Neural progenitor cell (in vitro differentiated cells): ENCODE measurements around the gene TEF. TPM values are rescaled to one million over a fixed set of nuclear protein-coding genes. Genes with fewer than 3 reads are reported as not detected.
A peak's percentile ranks its signal among the peaks of the same experiment; 100 is the strongest.

Experiments
- DNase-seq: peaks from one replicate; pipeline ENCODE4 v3.0.0-alpha.2; 2016; ENCODE audit warnings: low spot score
- H2AFZ ChIP-seq: fragments of 200-600 bp; sonication (generic); replicated peaks from 2 replicates; pipeline ENCODE4 v1.6.1; 2016; ENCODE audit warnings: antibody characterized with exemption
- H3F3A ChIP-seq: fragments of 200-600 bp; sonication (generic); 2 replicates; pipeline ENCODE4 v1.6.1; 2016; ENCODE audit warnings: antibody characterized with exemption, low read depth
- H3K27ac ChIP-seq: fragments of 200-600 bp; sonication (generic); 2 replicates; pipeline ENCODE4 v1.5.1; 2016; ENCODE audit warnings: mild to moderate bottlenecking
- H3K27me3 ChIP-seq: fragments of 200-600 bp; sonication (generic); 2 replicates; pipeline ENCODE4 v1.6.1; 2016; ENCODE audit warnings: mild to moderate bottlenecking, moderate library complexity
- H3K36me3 ChIP-seq: fragments of 200-600 bp; sonication (generic); 2 replicates; pipeline ENCODE4 v1.5.1; 2016
- H3K4me1 ChIP-seq: fragments of 200-600 bp; sonication (generic); 2 replicates; pipeline ENCODE4 v1.6.1; 2016; ENCODE audit warnings: mixed run types
- H3K4me2 ChIP-seq: fragments of 200-600 bp; sonication (generic); 2 replicates; pipeline ENCODE4 v1.6.1; 2016
- H3K4me3 ChIP-seq: fragments of 200-600 bp; sonication (generic); 2 replicates; pipeline ENCODE4 v1.5.1; 2016
- H3K79me2 ChIP-seq: fragments of 200-600 bp; sonication (generic); 2 replicates; pipeline ENCODE4 v1.6.1; 2016; ENCODE audit warnings: low read depth
- H3K9ac ChIP-seq: fragments of 200-600 bp; sonication (generic); 2 replicates; pipeline ENCODE4 v1.6.1; 2016
- H3K9me3 ChIP-seq: fragments of 200-600 bp; sonication (generic); 2 replicates; pipeline ENCODE4 v1.5.1; 2016; ENCODE audit warnings: low read depth
- H4K20me1 ChIP-seq: fragments of 200-600 bp; sonication (generic); 2 replicates; pipeline ENCODE4 v1.6.1; 2016; ENCODE audit warnings: low read depth
- H3K27ac Mint-ChIP-seq: 3 replicates; pipeline ENCODE4 v1.8.0; 2021; ENCODE audit warnings: mixed read lengths
- H3K27me3 Mint-ChIP-seq: 2 replicates; pipeline ENCODE4 v1.8.0; 2022; ENCODE audit warnings: low read depth, mild to moderate bottlenecking, inconsistent platforms, moderate library complexity, mixed read lengths; ENCODE audit not compliant: insufficient read depth
- H3K36me3 Mint-ChIP-seq: 3 replicates; pipeline ENCODE4 v1.8.0; 2021; ENCODE audit warnings: mixed read lengths
- H3K4me1 Mint-ChIP-seq: 3 replicates; pipeline ENCODE4 v1.8.0; 2021; ENCODE audit warnings: mixed read lengths
- H3K4me3 Mint-ChIP-seq: 3 replicates; pipeline ENCODE4 v1.8.0; 2021; ENCODE audit warnings: mild to moderate bottlenecking, moderate library complexity, mixed read lengths
- H3K9me3 Mint-ChIP-seq: 3 replicates; pipeline ENCODE4 v1.8.0; 2020; ENCODE audit warnings: mixed read lengths
- CTCF ChIP-seq: fragments of 200-600 bp; sonication (generic); IDR thresholded peaks from 2 replicates; pipeline ENCODE4 v1.5.1; 2017; ENCODE audit warnings: antibody characterized with exemption, mild to moderate bottlenecking
- EZH2 ChIP-seq: fragments of 200-600 bp; sonication (generic); IDR thresholded peaks from 2 replicates; pipeline ENCODE4 v1.6.1; 2017; ENCODE audit warnings: antibody characterized with exemption, mild to moderate bottlenecking, moderate library complexity
- EZH2phosphoT487 ChIP-seq: fragments of 200-600 bp; sonication (generic); IDR thresholded peaks from 2 replicates; pipeline ENCODE4 v1.6.1; 2017; ENCODE audit warnings: antibody characterized with exemption
- total RNA-seq: library from RNA; depleted of rRNA; stranded (reverse); fragments of >200 nt; gene quantifications from 2 replicates; pipeline ENCODE4 v1.2.3, GENCODE V29; 2015; ENCODE audit warnings: low replicate concordance

Gene TEF
- total RNA-seq, 1 donor from 2014 or later = 11.0 TPM

GRCh38 chr22:41395531-41396240, 13.9 kb downstream of the TEF start:
- Mint-ChIP-seq H3K4me3 (peak overlapping the region; percentile 51), H3K4me1 (no peaks in the 10 kb centered on the region), H3K36me3 (peaks cover 15% of the 10 kb centered on the region), H3K9me3 (no peaks in the 10 kb centered on the region), H3K27ac (no peak overlapping the region), H3K27me3 (no peaks in the 10 kb centered on the region)
- no peaks in the 10 kb centered on the region for H3K4me1 ChIP-seq
- no peaks in the 10 kb centered on the region for H3K79me2 ChIP-seq
- no peak overlapping the region for H3K9ac ChIP-seq
- DNase-seq = no peak
- no peaks in the 10 kb centered on the region for H3K27me3 ChIP-seq
- no peak overlapping the region for H2AFZ ChIP-seq
- H3K27ac ChIP-seq = no peak overlapping the region
- TF ChIP-seq EZH2phosphoT487 = no peak
- TF ChIP-seq EZH2 = no peak
- TF ChIP-seq CTCF = no peak
- H3K9me3 ChIP-seq = no peaks in the 10 kb centered on the region
- H4K20me1 ChIP-seq = no peaks in the 10 kb centered on the region
- no peaks in the 10 kb centered on the region for H3K36me3 ChIP-seq
- no peaks in the 10 kb centered on the region for H3F3A ChIP-seq
- H3K4me3 ChIP-seq = no peak overlapping the region
- no peak overlapping the region for H3K4me2 ChIP-seq

DNA sequence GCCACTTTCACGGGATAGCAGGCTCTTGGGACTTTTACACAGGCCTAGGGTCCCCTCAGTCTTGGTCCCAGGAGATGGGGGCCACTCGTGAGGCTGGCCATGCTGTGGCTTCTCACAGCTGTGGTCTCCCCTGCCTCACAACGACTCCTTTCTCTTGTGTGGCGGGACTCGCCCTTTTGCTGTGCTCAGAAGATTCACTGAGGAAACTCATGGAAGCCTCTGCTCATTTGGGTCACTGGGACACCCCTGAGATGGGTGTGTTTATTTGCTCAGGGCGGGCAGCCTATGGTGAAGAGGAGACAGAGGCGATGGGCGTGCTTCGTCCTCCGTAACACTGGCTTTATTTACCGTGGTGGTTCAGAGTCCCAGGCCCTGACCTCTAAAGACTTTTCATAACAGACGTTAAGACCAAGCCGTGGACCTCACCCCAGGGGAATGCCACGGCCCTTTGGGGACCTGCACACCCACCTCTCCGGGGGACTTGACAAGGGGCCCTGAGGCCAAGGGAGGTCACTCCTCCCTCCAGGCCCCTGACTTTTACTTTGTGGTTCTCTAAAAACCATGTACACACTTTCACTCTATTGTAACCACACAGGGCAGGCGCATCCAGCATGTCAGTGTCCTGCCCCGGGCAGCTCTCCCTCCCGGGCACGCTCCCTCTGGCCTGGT, 15.5 kb downstream of the TEF start:
- H3K9me3 Mint-ChIP-seq = no peaks in the 10 kb centered on the region
- Histone ChIP-seq H3K4me2 (no peak overlapping the region), H4K20me1 (no peaks in the 10 kb centered on the region), H3K36me3 (no peaks in the 10 kb centered on the region), H3K27ac (no peak overlapping the region), H3K4me3 (no peak overlapping the region), H3K79me2 (no peaks in the 10 kb centered on the region), H3K9ac (no peak overlapping the region), H2AFZ (no peak overlapping the region), H3F3A (peaks cover 2% of the 10 kb centered on the region), H3K27me3 (no peaks in the 10 kb centered on the region), H3K9me3 (no peaks in the 10 kb centered on the region), H3K4me1 (peaks cover 5% of the 10 kb centered on the region)
- H3K4me1 Mint-ChIP-seq = peaks cover 4% of the 10 kb centered on the region
- no peak overlapping the region for H3K4me3 Mint-ChIP-seq
- DNase-seq = no peak
- peaks cover 3% of the 10 kb centered on the region for H3K27me3 Mint-ChIP-seq
- no peak for TF ChIP-seq EZH2
- TF ChIP-seq EZH2phosphoT487 = no peak
- no peak for TF ChIP-seq CTCF
- no peak overlapping the region for H3K27ac Mint-ChIP-seq
- H3K36me3 Mint-ChIP-seq = peaks cover 7% of the 10 kb centered on the region

DNA sequence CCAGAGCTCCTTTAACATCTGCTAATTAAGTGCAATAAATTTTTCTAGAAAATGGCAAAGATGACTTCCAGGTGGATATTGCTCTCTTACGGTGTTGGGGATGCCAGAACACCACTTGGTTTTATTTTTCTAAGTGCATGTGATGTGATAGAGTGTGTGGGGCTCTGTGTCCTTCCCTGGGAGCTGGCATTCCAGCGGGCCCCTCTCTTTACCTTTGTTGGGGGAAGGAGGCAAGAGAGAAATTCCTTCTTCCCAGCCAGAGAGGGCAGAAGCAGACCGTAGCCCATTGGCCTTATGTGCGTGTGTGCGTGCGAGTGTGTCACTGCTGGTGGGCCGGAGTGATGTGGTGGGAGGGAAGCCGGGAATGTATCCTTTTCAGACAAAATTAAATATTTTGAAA, 17.2 kb downstream of the TEF start:
- H3K27ac ChIP-seq = no peak overlapping the region
- peaks cover 10% of the 10 kb centered on the region for H3K4me1 Mint-ChIP-seq
- H3K9me3 Mint-ChIP-seq = no peaks in the 10 kb centered on the region
- no peak for DNase-seq
- peaks cover 7% of the 10 kb centered on the region for H3K36me3 Mint-ChIP-seq
- no peaks in the 10 kb centered on the region for H3K36me3 ChIP-seq
- TF ChIP-seq EZH2phosphoT487 = no peak
- TF ChIP-seq EZH2 = no peak
- no peak for TF ChIP-seq CTCF
- H3K4me3 Mint-ChIP-seq = no peak overlapping the region
- no peaks in the 10 kb centered on the region for H3K9me3 ChIP-seq
- no peak overlapping the region for H3K27ac Mint-ChIP-seq
- H3K4me1 ChIP-seq = peaks cover 8% of the 10 kb centered on the region
- no peak overlapping the region for H3K9ac ChIP-seq
- H3F3A ChIP-seq = peaks cover 5% of the 10 kb centered on the region
- H3K27me3 ChIP-seq = no peaks in the 10 kb centered on the region
- peaks cover 4% of the 10 kb centered on the region for H3K27me3 Mint-ChIP-seq
- H3K79me2 ChIP-seq = no peaks in the 10 kb centered on the region
- H4K20me1 ChIP-seq = no peaks in the 10 kb centered on the region
- no peak overlapping the region for H3K4me2 ChIP-seq
- H3K4me3 ChIP-seq = no peak overlapping the region
- no peak overlapping the region for H2AFZ ChIP-seq
